Measurements from ENCODE around the gene RREB1.

The RREB1 gene

GRCh38 chr6:7163661-7164071 is 55.9 kb downstream of the RREB1 start:
- no peak for DNase-seq (ENCODE audit: low read depth in 2 of 2, low spot score in 1 of 2)

GRCh38 chr6:7164536-7165001 is 56.8 kb downstream of the RREB1 start:
- no peak for DNase-seq (ENCODE audit: low read depth in 2 of 2, low spot score in 1 of 2)

- no peak for DNase-seq (ENCODE audit: low read depth in 2 of 2, low spot score in 1 of 2)
Measured at GRCh38 chr6:7165002-7165889, 57.5 kb downstream of the RREB1 start.

- no peak for DNase-seq (ENCODE audit: low read depth in 2 of 2, low spot score in 1 of 2)
Measured at GRCh38 chr6:7165890-7166267, 58.1 kb downstream of the RREB1 start.

GRCh38 chr6:7166410-7167293 is 58.9 kb downstream of the RREB1 start:
- DNase-seq (ENCODE audit: low read depth in 2 of 2, low spot score in 1 of 2): no peak

GRCh38 chr6:7169296-7169721 is 61.5 kb downstream of the RREB1 start:
- DNase-seq (ENCODE audit: low read depth in 2 of 2, low spot score in 1 of 2): no peak

- DNase-seq (ENCODE audit: low read depth in 2 of 2, low spot score in 1 of 2): no peak
Measured at GRCh38 chr6:7170117-7170732, 62.5 kb downstream of the RREB1 start.

- no peak for DNase-seq (ENCODE audit: low read depth in 2 of 2, low spot score in 1 of 2)
Measured at GRCh38 chr6:7171119-7171518, 63.4 kb downstream of the RREB1 start.

- no peak for DNase-seq (ENCODE audit: low read depth in 2 of 2, low spot score in 1 of 2)
Measured at GRCh38 chr6:7171733-7172132, 64.0 kb downstream of the RREB1 start.

GRCh38 chr6:7172649-7173048 is 64.9 kb downstream of the RREB1 start:
- DNase-seq (ENCODE audit: low read depth in 2 of 2, low spot score in 1 of 2): no peak

GRCh38 chr6:7173843-7174503 is 66.2 kb downstream of the RREB1 start:
- no peak for DNase-seq (ENCODE audit: low read depth in 2 of 2, low spot score in 1 of 2)

GRCh38 chr6:7175462-7175861 is 67.7 kb downstream of the RREB1 start:
- DNase-seq (ENCODE audit: low read depth in 2 of 2, low spot score in 1 of 2): no peak

- DNase-seq (ENCODE audit: low read depth in 2 of 2, low spot score in 1 of 2): no peak
Measured at GRCh38 chr6:7176208-7176607, 68.4 kb downstream of the RREB1 start.

GRCh38 chr6:7178280-7178679 is 70.5 kb downstream of the RREB1 start:
- DNase-seq (ENCODE audit: low read depth in 2 of 2, low spot score in 1 of 2): no peak

- DNase-seq (ENCODE audit: low read depth in 2 of 2, low spot score in 1 of 2): no peak
Measured at GRCh38 chr6:7180751-7181150, 73.0 kb downstream of the RREB1 start.

- no peak for DNase-seq (ENCODE audit: low read depth in 2 of 2, low spot score in 1 of 2)
Measured at GRCh38 chr6:7183707-7184106, 75.9 kb downstream of the RREB1 start.

GRCh38 chr6:7184502-7184901 is 76.7 kb downstream of the RREB1 start:
- no peak for DNase-seq (ENCODE audit: low read depth in 2 of 2, low spot score in 1 of 2)

GRCh38 chr6:7185561-7185960 is 77.8 kb downstream of the RREB1 start:
- no peak for DNase-seq (ENCODE audit: low read depth in 2 of 2, low spot score in 1 of 2)

GRCh38 chr6:7188492-7188891 is 80.7 kb downstream of the RREB1 start:
- no peak for DNase-seq (ENCODE audit: low read depth in 2 of 2, low spot score in 1 of 2)

GRCh38 chr6:7189101-7189758 is 81.5 kb downstream of the RREB1 start:
- no peak for DNase-seq (ENCODE audit: low read depth in 2 of 2, low spot score in 1 of 2)
